HepG2 (cell line): ENCODE results near the gene JPH3.

Experiments used
- ARNT ChIP-seq: fragments of 450-650 bp; IDR thresholded peaks from 2 replicates; pipeline ENCODE4 v1.6.1; 2017
- NR2C2 ChIP-seq: sonication (generic); formaldehyde crosslinking; IDR thresholded peaks from 2 replicates; pipeline ENCODE4 v1.4.0; 2020; ENCODE audit warnings: missing genetic modification reagents, mild to moderate bottlenecking, moderate library complexity, borderline replicate concordance
- POLR2A ChIP-seq, 2 experiments: IDR thresholded peaks; 2 replicates each; pipeline ENCODE4 v1.6.1; 2011; ENCODE audit warnings: low read depth in 2 of 2, low read length in 2 of 2, mild to moderate bottlenecking in 1 of 2, moderate library complexity in 1 of 2; ENCODE audit not compliant: insufficient read depth in 1 of 2
- YY1 ChIP-seq: IDR thresholded peaks from 2 replicates; pipeline ENCODE4 v1.6.1; 2011; ENCODE audit warnings: low read length, low read depth, moderate library complexity, mild to moderate bottlenecking; ENCODE audit not compliant: insufficient read depth, insufficient replicate concordance
- TF ChIP-seq, protein P1 (sequence below): sonication (generic); formaldehyde crosslinking; IDR thresholded peaks from 2 replicates; pipeline ENCODE4 v1.8.1; 2023; ENCODE audit warnings: mild to moderate bottlenecking, inconsistent platforms, moderate library complexity, missing genetic modification reagents, borderline replicate concordance

GRCh38 chr16:87584271-87584670 is 18.0 kb upstream of the JPH3 start:
- TF ChIP-seq POLR2A (IDR thresholded peaks at IDR 0.05; ENCODE audit: insufficient read depth in 1 of 2, low read depth in 2 of 2, low read length in 2 of 2) (no peak), YY1 (no peak), ARNT (no peak), NR2C2 (no peak)
- TF ChIP-seq, protein P1, sequence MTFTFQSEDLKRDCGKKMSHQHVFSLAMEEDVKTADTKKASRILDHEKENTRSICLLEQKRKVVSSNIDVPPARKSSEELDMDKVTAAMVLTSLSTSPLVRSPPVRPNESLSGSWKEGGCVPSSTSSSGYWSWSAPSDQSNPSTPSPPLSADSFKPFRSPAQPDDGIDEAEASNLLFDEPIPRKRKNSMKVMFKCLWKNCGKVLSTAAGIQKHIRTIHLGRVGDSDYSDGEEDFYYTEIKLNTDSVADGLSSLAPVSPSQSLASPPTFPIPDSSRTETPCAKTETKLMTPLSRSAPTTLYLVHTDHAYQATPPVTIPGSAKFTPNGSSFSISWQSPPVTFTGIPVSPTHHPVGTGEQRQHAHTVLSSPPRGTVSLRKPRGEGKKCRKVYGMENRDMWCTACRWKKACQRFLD = no peak
